ENCODE data around the gene CACTIN. TPM values are rescaled to one million over a fixed set of nuclear protein-coding genes. Genes with fewer than 3 reads are reported as not detected.

CACTIN gene
- total and polyA plus RNA-seq, 2 of the 8 experiments (the other 6 are each of a cell fraction or from before 2014, with no cell fraction given): 25.8 to 29.9 TPM

DNA sequence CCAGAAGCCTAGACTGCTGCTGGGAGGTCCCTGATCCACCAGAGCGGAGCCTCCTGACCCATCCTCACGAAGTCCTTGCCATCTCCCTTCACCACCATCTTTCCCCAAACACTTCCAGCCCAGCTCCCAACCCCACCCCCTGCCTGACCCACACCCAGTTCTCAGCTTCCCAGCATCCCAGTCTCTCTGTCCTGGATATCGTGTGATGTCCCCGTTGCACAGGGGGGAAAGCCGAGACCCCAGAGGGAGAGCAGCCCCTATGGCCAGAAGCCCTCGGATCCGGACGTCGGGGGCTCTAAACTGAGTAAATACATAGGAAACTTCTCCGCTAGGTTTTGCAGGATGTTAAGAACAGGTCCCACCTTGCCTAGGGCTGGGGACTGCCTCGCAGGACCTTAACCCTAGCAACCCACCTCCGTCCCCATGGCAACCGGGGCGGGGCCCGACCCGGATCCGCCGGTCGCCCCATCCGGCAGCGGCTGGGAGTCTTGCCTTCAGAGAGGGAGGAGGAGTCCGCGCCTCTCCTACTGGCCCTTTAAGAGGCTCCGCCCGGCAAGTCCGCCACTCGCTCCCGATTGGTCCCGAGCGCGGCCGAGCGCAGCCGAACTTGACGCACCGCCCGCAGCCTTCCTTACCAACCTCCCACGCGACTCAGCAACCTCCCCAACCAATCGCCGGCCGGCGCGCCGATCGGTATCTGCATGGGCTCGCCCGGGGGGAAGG lies 54.3 kb downstream of the CACTIN start (continued):
- TF ChIP-seq SIN3A (conservative IDR thresholded peaks at IDR 0.05 in 1 of 2, IDR thresholded peaks at IDR 0.05 in 1 of 2; ENCODE audit: low read depth in 1 of 2, low read length in 2 of 2) (0 out of 4 replicates have a peak, but pooled peaks of 1 of the 2 experiments have one; percentile 30), YY1 (IDR thresholded peaks at IDR 0.05; ENCODE audit: low read depth, low read length) (no peak), CHD1 (IDR thresholded peaks at IDR 0.05; ENCODE audit: low read depth, low read length) (no peak), JUN (IDR thresholded peaks at IDR 0.05; ENCODE audit: low read depth, low read length) (no peak), SP2 (IDR thresholded peaks at IDR 0.05; ENCODE audit: low read length) (no peak), TEAD4 (IDR thresholded peaks at IDR 0.05; ENCODE audit: low read depth, low read length) (no peak), CBX5 (IDR thresholded peaks at IDR 0.05; ENCODE audit: low read depth, low read length) (no peak), EZH2 (IDR thresholded peaks at IDR 0.05; ENCODE audit: low read depth, low read length, severe bottlenecking) (no peak), RFX5 (IDR thresholded peaks at IDR 0.05; ENCODE audit: borderline replicate concordance, low read depth, low read length) (0 out of 2 replicates have a peak, but pooled peaks have one; percentile 34), GABPA (IDR thresholded peaks at IDR 0.05; ENCODE audit: borderline replicate concordance, insufficient read depth, low read length) (no peak), RAD21 (IDR thresholded peaks at IDR 0.05 in 1 of 2, conservative IDR thresholded peaks at IDR 0.05 in 1 of 2; ENCODE audit: low read depth in 2 of 2, low read length in 2 of 2) (no peak), CTBP2 (IDR thresholded peaks at IDR 0.05; ENCODE audit: borderline replicate concordance, insufficient read depth, insufficient read length, low read length) (no peak), KDM1A (IDR thresholded peaks at IDR 0.05; ENCODE audit: borderline replicate concordance, low read length) (no peak), GTF2F1 (IDR thresholded peaks at IDR 0.05; ENCODE audit: borderline replicate concordance, low read depth, low read length) (no peak)
- TF ChIP-seq, protein P1, sequence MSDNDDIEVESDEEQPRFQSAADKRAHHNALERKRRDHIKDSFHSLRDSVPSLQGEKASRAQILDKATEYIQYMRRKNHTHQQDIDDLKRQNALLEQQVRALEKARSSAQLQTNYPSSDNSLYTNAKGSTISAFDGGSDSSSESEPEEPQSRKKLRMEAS (IDR thresholded peaks at IDR 0.05): no peak; the same call in 1 of the 2 replicates
- TF ChIP-seq, protein P2, sequence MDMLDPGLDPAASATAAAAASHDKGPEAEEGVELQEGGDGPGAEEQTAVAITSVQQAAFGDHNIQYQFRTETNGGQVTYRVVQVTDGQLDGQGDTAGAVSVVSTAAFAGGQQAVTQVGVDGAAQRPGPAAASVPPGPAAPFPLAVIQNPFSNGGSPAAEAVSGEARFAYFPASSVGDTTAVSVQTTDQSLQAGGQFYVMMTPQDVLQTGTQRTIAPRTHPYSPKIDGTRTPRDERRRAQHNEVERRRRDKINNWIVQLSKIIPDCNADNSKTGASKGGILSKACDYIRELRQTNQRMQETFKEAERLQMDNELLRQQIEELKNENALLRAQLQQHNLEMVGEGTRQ (IDR thresholded peaks at IDR 0.05; ENCODE audit: low read length): no peak
- TF ChIP-seq, protein P3, sequence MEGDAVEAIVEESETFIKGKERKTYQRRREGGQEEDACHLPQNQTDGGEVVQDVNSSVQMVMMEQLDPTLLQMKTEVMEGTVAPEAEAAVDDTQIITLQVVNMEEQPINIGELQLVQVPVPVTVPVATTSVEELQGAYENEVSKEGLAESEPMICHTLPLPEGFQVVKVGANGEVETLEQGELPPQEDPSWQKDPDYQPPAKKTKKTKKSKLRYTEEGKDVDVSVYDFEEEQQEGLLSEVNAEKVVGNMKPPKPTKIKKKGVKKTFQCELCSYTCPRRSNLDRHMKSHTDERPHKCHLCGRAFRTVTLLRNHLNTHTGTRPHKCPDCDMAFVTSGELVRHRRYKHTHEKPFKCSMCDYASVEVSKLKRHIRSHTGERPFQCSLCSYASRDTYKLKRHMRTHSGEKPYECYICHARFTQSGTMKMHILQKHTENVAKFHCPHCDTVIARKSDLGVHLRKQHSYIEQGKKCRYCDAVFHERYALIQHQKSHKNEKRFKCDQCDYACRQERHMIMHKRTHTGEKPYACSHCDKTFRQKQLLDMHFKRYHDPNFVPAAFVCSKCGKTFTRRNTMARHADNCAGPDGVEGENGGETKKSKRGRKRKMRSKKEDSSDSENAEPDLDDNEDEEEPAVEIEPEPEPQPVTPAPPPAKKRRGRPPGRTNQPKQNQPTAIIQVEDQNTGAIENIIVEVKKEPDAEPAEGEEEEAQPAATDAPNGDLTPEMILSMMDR (IDR thresholded peaks at IDR 0.05; ENCODE audit: control extremely low read depth in 1 of 3, insufficient read depth in 1 of 3, low read depth in 1 of 3, low read length in 3 of 3): no peak
- TF ChIP-seq, protein P4, sequence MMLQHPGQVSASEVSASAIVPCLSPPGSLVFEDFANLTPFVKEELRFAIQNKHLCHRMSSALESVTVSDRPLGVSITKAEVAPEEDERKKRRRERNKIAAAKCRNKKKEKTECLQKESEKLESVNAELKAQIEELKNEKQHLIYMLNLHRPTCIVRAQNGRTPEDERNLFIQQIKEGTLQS (IDR thresholded peaks at IDR 0.05; ENCODE audit: insufficient read depth, low read depth, low read length): no peak
